HG03575 (cell line): ENCODE measurements around the gene ETNK2.
"Not testable (repeated sequence)": the region's sequence is repeated elsewhere in the genome, so short reads cannot be mapped to it uniquely, and the experiment has no call there.

Source experiments
- ATAC-seq: cut with Tn5 transposase; IDR thresholded peaks from one replicate; pipeline ENCODE4 v1.9.1; 2021; ENCODE audit not compliant: unreplicated experiment, insufficient number of reproducible peaks, low FRiP score; ENCODE audit errors: extremely low read depth

ETNK2 gene

DNA sequence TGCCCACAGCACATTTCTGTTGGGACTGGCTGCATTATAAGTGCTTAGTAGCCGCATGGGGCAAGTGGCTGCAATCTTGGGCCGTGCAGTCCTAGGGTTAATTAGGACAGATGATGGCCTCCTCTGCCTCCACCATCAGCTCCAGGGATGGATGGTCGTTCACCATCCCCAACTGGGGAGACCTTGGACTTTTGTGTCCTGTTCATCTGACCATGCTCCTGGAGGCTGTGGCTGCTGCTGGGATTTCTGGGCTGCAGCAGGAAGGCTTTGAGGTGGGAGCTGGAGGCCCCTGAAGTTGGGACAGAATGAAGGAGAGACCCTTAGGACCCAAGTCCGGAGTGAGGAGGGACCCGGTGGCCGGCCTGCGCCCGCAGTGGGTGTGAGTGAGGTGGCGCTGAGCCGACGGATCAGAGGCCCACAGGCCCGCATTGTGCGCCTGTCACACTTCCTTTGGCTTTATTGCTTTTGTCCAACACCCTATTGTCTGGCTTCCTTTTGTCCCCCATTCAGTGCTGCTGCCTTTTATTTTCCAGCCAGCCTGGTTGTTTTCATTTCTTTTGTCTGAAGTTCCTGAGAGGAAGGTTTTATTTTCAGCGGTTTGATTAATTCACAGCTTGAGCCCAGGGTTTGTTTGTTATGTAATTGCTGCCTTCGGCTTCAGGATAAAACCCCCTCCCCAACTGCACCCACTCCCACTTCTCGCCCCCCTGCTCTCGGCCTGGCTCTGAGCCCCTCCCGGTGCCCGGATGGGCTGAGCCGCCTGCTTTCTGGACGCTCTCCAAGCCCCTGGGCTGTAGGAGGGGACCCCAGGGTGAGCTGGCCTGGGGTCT, 43.3 kb downstream of the ETNK2 start:
- ATAC-seq, result no peak

DNA sequence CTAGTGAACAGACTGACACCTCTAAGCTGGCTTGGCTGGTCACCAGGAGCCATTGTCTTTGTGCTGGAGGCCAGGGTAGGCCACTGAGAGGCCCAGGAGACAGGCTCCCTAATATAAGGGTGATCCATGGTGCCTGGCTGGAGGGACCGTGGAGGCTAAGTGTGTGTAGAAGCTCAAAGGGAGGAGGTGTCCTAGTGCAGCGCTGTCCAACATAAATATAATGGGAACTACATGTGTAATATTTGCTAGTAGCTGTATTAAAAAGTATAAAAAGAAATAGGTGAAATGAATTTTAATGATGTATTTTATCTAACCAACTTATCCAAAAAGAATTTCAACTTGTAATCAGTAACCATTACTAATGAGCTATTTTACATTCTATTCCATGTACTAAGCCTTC, 44.0 kb downstream of the ETNK2 start:
- ATAC-seq, result no peak

DNA sequence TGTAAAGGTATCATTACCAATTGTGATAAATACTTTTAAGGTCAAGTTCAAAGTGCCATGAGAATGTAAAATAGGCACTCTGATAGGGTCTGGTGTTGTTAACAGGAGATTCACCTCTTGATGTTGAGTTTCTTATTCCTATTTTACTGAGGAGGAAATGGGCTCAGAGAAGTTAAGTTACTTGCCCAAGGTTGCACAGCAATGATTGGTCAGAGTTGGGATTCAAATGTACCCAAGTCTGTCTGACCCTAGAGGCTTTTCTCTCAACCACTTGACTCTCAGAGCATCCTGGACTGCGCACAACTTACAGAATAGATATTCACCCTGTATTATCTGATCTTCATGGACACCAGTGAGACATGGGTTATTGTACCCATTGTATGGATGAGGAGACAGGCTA, 45.0 kb downstream of the ETNK2 start:
- ATAC-seq, result no peak

DNA sequence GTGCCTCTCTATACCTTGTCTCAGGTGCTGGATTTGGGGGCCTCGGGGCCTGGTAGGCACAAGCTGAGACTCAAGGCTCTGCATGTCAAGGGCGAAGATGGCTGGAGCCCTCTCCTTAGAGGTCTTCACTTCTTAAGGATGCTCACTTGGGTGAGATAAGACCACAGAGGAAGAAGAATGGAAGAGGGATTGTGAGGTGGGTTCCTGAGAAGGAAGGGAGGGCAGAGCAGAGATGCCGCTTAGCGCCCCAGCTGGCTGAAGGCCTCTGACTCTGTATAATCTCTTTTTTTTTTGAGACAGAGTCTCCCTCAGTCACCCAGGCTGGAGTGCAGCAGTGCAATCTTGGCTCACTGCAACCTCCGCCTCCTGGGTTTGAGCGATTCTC, 46.7 kb downstream of the ETNK2 start:
- no peak for ATAC-seq

DNA sequence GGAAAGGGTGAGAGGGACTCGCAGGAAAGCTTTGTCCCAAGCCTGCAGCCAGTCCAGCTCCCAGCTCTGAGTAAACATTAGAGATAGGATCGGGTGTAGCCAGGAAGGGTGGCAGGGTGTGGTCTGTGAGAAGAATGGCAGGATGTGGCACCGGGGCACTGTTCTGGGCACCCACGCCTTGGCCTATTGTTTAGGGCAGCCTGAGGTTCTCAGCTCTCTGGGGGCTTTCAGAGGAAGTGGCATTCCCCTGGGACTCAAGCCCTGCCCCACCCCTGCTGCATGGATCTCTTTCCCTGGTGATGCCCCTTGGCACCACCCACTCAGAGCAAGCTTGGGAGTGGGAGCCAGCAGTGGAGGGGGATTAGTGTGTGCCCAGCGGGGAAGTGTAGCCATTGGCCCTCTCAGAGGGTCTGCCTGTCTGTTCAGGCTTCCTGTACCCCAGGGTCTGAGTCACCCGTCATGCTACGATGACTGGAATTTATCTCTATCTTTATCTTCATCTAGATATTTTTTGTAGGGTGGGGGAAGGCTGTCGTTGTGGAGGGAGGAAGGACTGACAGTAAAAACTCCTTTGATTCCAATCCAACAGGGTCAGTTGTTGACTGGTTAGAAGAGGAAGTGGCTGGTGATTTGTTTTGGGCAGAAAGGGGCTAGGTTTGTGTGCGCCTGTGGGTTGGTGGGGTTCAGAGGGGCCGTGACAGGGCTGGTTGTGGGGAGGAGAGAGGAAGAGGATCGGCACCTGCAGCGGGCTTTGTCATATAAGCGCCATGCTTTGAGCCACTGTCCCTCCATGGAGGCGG, 47.3 kb downstream of the ETNK2 start:
- ATAC-seq, result no peak

DNA sequence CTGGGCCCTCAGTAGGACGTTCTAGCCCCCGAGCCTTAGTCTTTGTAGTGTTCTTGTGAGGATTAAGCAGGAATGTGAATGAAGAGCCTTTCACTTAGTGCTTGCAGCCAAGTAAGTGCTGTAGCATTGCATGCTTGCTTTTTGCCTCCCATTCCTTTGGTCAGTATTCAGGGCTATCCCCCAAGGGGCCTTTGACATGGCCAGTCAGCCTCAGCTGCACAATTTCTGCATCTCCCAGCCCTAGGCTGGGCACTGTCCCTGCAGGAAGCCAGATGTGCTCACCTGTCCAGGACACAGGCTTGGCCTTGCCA, 48.5 kb downstream of the ETNK2 start:
- ATAC-seq, result no peak

DNA sequence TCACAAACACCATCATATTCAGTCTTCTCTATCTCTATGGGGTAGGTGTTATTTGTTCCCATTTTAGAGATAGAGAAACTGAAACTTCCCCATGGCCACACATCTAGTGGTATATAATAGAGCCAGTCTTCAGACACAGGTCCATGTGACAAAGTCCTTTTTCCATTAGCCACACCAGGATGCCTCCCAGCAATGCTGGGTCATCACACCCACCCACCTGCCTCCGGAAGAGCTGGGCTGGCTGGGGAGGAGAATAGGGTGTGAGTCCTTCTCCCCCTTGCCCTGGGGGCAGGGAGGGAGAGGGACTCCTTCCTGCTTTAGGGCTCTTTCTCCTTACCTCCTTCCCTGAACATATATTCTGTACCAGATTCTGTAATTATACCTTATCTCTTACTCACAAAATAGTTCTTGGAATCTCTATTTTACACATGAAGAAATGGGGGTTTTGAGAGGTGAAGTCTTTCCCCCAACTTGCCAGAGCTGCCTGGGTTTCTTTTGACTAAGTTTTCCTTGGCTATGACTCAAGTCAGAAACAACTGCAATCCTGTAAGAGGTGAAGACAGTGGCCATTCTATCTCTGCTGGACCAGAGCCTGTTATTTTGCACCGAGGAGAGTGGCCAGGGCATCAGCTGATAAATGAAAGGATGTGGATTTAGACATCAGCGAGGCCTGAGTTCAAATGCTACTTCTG, 49.0 kb downstream of the ETNK2 start:
- no peak for ATAC-seq

DNA sequence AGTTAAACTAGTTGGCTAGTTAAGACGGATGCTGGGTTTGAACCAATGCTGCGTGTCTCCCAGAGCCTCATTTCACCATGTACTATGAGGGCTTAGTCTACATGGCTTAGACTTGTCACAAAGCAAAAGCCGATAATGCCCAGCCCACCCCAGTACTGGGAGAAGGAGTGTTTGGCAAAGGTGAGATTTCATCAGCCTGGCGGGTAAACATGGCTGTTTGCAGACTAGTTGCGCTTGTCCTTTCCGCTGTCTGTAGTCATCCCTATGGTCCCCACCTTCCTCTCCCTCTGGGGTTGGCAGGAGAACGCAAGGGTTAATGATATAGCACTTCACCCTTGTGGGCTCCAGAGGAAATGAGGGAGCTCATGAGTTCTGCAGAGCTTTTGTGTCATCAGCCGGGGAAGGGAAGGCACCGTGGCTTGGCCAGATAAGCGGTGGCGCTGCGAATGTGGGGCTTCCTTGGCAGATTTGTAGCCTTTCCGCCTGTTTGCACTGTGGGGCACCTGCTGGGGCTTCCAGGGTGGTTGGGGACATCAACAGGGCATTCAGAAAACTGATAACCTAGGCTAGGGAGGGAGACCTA, 49.7 kb downstream of the ETNK2 start:
- no peak for ATAC-seq

DNA sequence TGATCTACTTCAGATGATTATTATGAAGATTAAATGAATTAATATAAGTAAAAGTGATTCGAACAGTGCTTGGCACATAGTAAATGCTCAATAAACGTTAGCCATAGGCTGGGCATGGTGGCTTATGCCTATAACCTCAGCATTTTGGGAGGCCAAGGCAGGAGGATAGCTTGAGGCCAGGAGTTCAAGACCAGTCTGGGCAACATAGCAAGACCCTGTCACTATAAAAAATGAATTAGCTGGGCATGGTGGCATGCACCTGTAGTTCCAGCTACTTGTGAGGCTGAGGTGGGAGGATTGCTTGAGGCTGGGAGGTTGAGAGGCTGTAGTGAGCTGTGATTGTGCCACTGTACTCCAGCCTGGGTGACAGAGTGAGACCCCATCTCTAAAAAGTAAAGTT, 52.1 kb downstream of the ETNK2 start:
- ATAC-seq, result not testable (repeated sequence)

DNA sequence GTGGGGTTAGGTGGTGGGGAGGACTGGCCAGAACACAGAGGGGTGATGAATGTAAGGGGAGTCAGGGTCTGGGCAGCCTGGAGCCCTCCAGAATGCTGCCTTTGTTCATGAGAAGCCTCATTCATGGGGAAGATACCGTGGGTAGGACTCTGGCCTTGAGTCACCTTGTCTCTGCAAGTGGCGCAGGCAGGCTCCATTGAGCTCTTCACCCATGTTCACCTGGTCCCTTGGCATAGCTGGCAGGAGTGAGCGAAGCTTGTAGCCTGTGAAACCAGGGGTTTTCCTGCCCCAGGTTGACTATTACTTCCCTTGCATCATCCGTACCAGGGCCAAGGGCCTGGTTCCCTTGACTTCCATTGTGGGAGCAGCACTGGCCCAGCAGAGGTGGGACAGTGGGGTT, 53.2 kb downstream of the ETNK2 start:
- no peak for ATAC-seq

DNA sequence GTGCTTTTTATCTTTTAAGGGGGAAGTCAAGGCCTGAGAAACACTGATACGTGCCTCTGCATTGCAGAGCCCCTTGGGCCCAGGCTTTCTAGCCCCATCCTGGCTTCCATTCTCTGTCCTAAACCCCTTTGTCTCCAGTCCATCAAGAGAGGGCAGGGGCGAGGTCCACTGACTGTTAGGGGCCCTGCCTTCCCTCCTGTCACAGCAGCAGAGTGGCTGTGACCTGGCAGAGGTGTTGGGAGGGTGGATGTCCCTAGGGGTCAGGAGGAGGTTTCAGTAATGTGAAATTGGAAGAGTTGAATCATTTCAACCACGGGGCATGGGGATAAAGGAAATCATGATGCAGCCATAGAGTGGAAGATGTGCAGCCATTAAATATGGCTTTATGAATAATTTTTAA, 54.9 kb downstream of the ETNK2 start:
- no peak for ATAC-seq

DNA sequence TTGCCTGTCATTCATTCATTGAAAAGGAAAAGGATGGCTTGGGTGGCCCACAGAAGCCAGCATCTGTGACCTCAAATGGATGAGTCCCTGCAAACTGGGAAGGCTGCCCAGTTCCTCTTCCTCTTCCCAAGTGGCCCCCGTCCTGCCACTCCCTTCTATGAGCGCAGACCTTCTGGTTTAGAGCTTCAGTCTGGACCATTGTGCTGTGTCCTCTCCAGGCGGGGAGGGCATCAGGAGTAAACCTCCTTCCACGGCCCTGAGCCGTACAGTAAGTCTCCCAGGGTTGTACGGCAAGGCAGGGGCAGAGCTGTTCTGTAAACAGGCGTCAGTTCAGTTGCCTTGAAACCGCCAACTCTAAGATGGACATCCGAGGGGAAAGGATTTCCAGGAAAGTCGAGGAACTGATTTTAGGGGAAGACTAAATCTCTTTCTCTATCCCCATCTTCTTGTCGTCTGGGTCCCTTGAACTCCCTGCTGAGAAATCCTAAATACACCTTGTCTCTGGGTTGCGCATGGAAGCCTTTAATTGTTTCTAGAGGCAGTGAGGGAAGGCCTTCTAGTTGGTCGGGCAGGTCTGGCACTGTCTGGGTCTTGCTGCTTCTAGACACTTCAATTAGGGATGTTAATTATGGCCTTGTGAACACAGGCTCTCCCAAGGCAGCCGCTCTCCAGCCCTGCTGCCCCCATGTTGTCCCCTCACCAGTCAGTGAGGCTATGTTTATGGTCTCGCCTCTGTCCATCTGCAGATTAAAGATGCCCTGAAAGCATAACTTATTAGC, 56.8 kb downstream of the ETNK2 start:
- ATAC-seq, result no peak

DNA sequence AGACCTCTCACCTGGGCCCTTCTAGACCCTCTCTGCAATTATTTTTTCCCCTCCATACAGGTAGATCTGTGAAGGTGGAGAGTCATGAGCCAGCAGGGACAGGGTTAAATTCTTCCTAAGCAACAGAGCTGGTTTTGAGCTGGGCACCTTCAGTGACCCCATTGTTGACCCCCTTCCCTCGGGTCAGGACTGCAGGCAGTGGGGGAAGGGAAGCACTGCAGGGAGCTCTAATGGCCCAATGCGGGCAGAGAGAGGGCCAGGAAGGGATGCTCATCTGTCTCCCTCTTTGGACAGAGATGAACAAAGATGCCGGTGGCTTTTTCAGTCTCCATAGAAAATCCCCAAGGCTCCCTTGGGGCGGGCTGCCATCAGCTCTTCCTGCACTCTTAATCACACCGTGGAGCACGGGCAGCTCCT, 57.5 kb downstream of the ETNK2 start:
- no peak for ATAC-seq

DNA sequence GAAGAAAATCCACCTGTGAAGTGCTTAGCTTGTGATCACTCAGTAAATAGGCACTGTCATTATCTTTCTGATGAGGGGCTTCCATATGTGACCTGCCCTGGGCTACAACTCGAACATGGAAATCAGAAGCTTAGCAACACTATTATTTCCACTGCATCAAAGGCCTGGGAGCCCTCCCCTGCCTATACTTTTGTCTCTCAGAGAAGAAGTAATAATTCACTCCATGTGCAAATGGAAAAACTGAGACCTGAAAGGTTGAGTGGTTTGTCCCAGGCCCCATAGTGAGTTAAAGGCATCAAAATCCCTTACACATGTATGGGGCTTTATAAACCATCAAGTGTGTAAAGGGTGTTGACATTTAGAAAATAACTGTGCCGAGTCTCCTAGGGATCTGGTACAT, 58.1 kb downstream of the ETNK2 start:
- no peak for ATAC-seq

DNA sequence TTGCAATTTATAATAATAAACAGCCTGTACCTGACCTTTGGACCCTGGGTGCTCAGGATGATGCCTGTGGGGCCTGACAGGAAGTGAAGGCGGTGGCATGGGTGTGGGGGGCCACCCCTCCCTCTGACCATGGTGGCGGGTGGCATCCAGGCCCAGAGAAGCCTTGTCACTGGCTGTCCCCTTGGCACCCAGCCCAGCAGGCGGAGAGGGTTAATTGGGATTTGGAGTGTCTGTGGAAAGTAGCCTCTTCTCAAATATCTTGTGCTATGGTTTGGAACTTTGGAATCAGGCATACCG, 58.5 kb downstream of the ETNK2 start:
- no peak for ATAC-seq

DNA sequence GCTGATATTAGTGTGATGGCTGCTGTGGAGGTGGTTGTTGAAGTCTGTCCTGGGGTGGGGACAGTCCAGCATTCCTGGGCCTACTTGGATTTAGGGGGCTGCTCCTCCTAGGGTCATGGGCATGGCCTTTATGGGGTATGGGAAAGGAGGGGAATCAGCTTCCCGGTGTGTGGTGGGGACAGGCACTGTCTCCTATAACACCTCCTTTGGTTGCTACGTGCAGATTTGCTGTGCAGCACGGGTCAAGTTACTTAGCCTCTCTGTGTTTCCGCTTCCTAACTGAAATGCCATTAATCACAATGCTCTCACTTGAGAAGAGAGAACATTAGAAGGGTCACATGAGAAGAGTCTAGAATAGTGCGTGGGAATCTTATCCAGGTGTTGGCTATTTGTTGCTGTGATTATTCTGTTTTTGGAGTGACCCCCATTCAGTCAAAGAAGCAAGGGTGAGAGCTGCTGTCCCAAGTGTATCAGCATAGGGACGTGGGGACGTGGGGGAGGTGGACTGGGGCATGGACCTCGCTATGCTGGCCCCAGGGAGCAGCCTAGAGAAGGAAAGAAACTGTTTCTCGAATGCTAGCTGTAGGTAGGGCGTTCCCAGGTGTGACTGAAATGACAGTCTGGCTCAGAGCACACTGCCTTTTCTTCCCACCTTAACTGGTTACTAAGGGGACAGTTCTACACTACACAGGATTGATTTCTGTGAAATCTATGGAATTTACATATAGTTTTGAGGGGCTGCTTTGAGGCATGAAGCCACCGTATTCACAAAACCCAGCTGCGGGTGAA, 59.0 kb downstream of the ETNK2 start:
- ATAC-seq, result no peak

DNA sequence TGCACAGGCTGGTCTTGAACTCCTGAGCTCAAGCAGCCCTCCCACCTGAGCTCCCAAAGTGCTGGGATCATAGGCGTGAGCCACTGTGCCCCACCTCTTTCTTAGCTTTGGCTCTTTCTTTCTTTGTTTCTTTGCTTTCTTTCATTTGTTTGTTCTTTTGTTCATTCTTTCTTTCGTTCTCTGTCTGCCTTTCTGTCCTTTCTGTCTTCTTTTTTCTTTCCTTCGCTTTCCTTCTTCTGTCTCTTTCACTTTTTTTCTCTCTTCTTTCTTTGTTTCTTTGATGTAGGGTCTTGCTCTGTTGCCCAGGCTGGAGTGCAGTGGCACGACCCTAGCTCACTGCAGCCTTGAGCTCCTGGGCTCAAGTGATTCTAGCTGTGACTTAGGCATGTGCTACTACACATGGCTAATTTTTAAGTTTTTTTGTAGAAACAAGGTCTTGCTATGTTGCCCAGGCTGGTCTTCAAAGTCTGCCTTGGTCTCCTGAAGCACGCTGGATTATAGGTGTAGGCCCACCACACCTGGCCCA, 60.0 kb downstream of the ETNK2 start:
- no peak for ATAC-seq

DNA sequence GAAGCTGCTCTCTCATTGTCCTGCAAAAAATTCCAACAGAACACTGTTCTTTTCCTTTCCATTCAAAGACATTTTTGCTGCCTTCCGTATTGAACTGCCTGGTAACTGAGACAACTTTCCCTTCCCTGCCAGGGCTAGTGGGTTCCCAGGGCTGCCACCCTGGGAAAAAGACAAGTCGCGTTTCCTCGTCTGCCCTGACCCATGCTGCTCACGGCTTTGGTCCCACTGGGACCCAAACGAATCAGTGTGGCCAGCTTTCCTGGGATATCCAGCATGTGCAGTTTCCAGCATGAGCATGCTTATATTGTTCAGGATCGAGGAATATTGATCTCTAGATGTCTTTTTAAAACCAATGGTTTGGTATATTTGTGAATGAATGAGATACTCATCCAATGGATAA, 60.8 kb downstream of the ETNK2 start:
- ATAC-seq, result no peak
